ENCODE results near the gene KRT76. TPM values are rescaled to one million over a fixed set of nuclear protein-coding genes. Genes with fewer than 3 reads are reported as not detected.

KRT76 gene
- total RNA-seq, 1 donor from 2014 or later, result 2.2 TPM

- no peak for DNase-seq (ENCODE audit: low spot score)
Measured at GRCh38 chr12:52813203-52813819, 36.2 kb upstream of the KRT76 start.

GRCh38 chr12:52812749-52813148 is 35.6 kb upstream of the KRT76 start:
- DNase-seq (ENCODE audit: low spot score), result no peak

- no peak for DNase-seq (ENCODE audit: low spot score)
Measured at GRCh38 chr12:52812073-52812400, 34.9 kb upstream of the KRT76 start.

GRCh38 chr12:52811191-52812072 is 34.3 kb upstream of the KRT76 start:
- DNase-seq (ENCODE audit: low spot score), result no peak

GRCh38 chr12:52810554-52810953 is 33.4 kb upstream of the KRT76 start:
- DNase-seq (ENCODE audit: low spot score), result no peak

GRCh38 chr12:52809166-52809565 is 32.0 kb upstream of the KRT76 start:
- no peak for DNase-seq (ENCODE audit: low spot score)

- no peak for DNase-seq (ENCODE audit: low spot score)
Measured at GRCh38 chr12:52808573-52809160, 31.5 kb upstream of the KRT76 start.

GRCh38 chr12:52807544-52808470 is 30.7 kb upstream of the KRT76 start:
- DNase-seq (ENCODE audit: low spot score), result no peak

- no peak for DNase-seq (ENCODE audit: low spot score)
Measured at GRCh38 chr12:52806821-52807543, 29.8 kb upstream of the KRT76 start.

GRCh38 chr12:52806169-52806811 is 29.1 kb upstream of the KRT76 start:
- no peak for DNase-seq (ENCODE audit: low spot score)

- no peak for DNase-seq (ENCODE audit: low spot score)
Measured at GRCh38 chr12:52805739-52806138, 28.6 kb upstream of the KRT76 start.

GRCh38 chr12:52805000-52805399 is 27.9 kb upstream of the KRT76 start:
- no peak for DNase-seq (ENCODE audit: low spot score)

- DNase-seq (ENCODE audit: low spot score), result no peak
Measured at GRCh38 chr12:52802442-52802841, 25.3 kb upstream of the KRT76 start.

- no peak for DNase-seq (ENCODE audit: low spot score)
Measured at GRCh38 chr12:52801773-52802172, 24.6 kb upstream of the KRT76 start.

GRCh38 chr12:52800259-52800917 is 23.2 kb upstream of the KRT76 start:
- DNase-seq (ENCODE audit: low spot score), result no peak

GRCh38 chr12:52799505-52800211 is 22.5 kb upstream of the KRT76 start:
- DNase-seq (ENCODE audit: low spot score), result no peak

- no peak for DNase-seq (ENCODE audit: low spot score)
Measured at GRCh38 chr12:52798671-52799504, 21.7 kb upstream of the KRT76 start.

- no peak for DNase-seq (ENCODE audit: low spot score)
Measured at GRCh38 chr12:52798003-52798670, 21.0 kb upstream of the KRT76 start.
